IMR-90 (cell line): ENCODE results near the gene TLR6. TPM values are rescaled to one million over a fixed set of nuclear protein-coding genes. Genes with fewer than 3 reads are reported as not detected.

Source experiments
- ATAC-seq: fragments of 200-7000 bp; cut with Tn5 transposase; 2 replicates; pipeline ENCODE4 v1.9.1; 2020; ENCODE audit warnings: low read depth, mild to moderate bottlenecking, moderate library complexity
- BruUV-seq: library from RNA; stranded (reverse); fragments of 400-500 nt; replicated peaks from 2 replicates; lab custom pipeline; 2021; lab: Mats Ljungman, UMichigan
- CTCF ChIA-PET: fragments of 300-600 bp; formaldehyde crosslinking; extraction: SDS; loops from one replicate; lab custom pipeline; 2021; ENCODE audit warnings: antibody characterized with exemption; lab: Yijun Ruan, JAX
- POLR2A ChIA-PET: fragments of 300-600 bp; sonication (Branson Sonifier 250); formaldehyde crosslinking; loops from one replicate; lab custom pipeline; 2022; ENCODE audit warnings: antibody characterized with exemption; ENCODE audit not compliant: unreplicated experiment; lab: Charles Lee
- DNase-seq: peaks from one replicate; pipeline ENCODE4 v3.0.0; 2013
- H2AFZ ChIP-seq: replicated peaks from 2 replicates; pipeline ENCODE3; 2013; ENCODE audit warnings: low read length, mild to moderate bottlenecking; ENCODE audit not compliant: poor library complexity
- H2AK5ac ChIP-seq: 2 replicates; pipeline ENCODE4 v1.6.1; 2013; ENCODE audit warnings: low read depth, low read length, inconsistent platforms
- H2AK9ac ChIP-seq: replicated peaks from 2 replicates; pipeline ENCODE3; 2013; ENCODE audit warnings: mild to moderate bottlenecking, low read depth, low read length, moderate library complexity; ENCODE audit not compliant: poor library complexity
- H2BK120ac ChIP-seq: 2 replicates; pipeline ENCODE4 v1.6.1; 2013; ENCODE audit warnings: low read depth, low read length, inconsistent platforms
- H2BK15ac ChIP-seq: 3 replicates; pipeline ENCODE4 v1.6.1; 2013; ENCODE audit warnings: low read depth, low read length, inconsistent platforms
- H2BK20ac ChIP-seq: 2 replicates; pipeline ENCODE4 v1.6.1; 2013; ENCODE audit warnings: low read depth, mild to moderate bottlenecking, inconsistent platforms, low read length, moderate library complexity
- H2BK5ac ChIP-seq: 2 replicates; pipeline ENCODE4 v1.6.1; 2013; ENCODE audit warnings: mild to moderate bottlenecking, low read depth, low read length, inconsistent platforms; ENCODE audit not compliant: poor library complexity, severe bottlenecking
- H3K14ac ChIP-seq: replicated peaks from 2 replicates; pipeline ENCODE4 v1.6.1; 2013; ENCODE audit warnings: low read depth, low read length, inconsistent platforms
- H3K18ac ChIP-seq: 2 replicates; pipeline ENCODE4 v1.6.1; 2013; ENCODE audit warnings: low read depth, low read length, control low read depth
- H3K23ac ChIP-seq: 2 replicates; pipeline ENCODE4 v1.6.1; 2013; ENCODE audit warnings: low read depth, low read length, inconsistent platforms
- H3K27ac ChIP-seq: 2 replicates; pipeline ENCODE4 v1.5.1; 2013; ENCODE audit warnings: mild to moderate bottlenecking, control low read depth, low read length; ENCODE audit not compliant: insufficient read depth
- H3K27me3 ChIP-seq: 2 replicates; pipeline ENCODE4 v1.6.1; 2013; ENCODE audit warnings: low read length; ENCODE audit not compliant: control insufficient read depth, insufficient read depth
- H3K36me3 ChIP-seq: 2 replicates; pipeline ENCODE4 v1.6.1; 2013; ENCODE audit warnings: low read length, mixed read lengths; ENCODE audit not compliant: control insufficient read depth, insufficient read depth
- H3K4ac ChIP-seq: 2 replicates; pipeline ENCODE4 v1.6.1; 2013; ENCODE audit warnings: low read depth, low read length, inconsistent platforms
- H3K4me1 ChIP-seq: 2 replicates; pipeline ENCODE4 v1.6.1; 2013; ENCODE audit warnings: low read length, mixed read lengths; ENCODE audit not compliant: control insufficient read depth, insufficient read depth
- H3K4me2 ChIP-seq: 2 replicates; pipeline ENCODE4 v1.6.1; 2013; ENCODE audit warnings: low read depth, mild to moderate bottlenecking, control low read depth, low read length, moderate library complexity
- H3K4me3 ChIP-seq: 2 replicates; pipeline ENCODE4 v1.5.1; 2013; ENCODE audit warnings: low read depth, mild to moderate bottlenecking, control low read depth, low read length, moderate library complexity; ENCODE audit not compliant: insufficient read depth
- H3K56ac ChIP-seq: 2 replicates; pipeline ENCODE4 v1.6.1; 2013; ENCODE audit warnings: low read length, inconsistent platforms; ENCODE audit not compliant: insufficient read depth; ENCODE audit errors: extremely low read depth
- H3K79me1 ChIP-seq, 2 experiments: 2 replicates each; pipeline ENCODE4 v1.6.1; 2013; ENCODE audit warnings: low read length in 2 of 2, inconsistent platforms in 1 of 2, low read depth in 1 of 2
- H3K9ac ChIP-seq: 2 replicates; pipeline ENCODE4 v1.6.1; 2013; ENCODE audit warnings: low read depth, low read length, control low read depth
- H3K9me1 ChIP-seq: 2 replicates; pipeline ENCODE4 v1.6.1; 2013; ENCODE audit warnings: low read length, inconsistent platforms; ENCODE audit not compliant: insufficient read depth
- H3K9me3 ChIP-seq: 2 replicates; pipeline ENCODE4 v1.6.1; 2013; ENCODE audit warnings: low read length; ENCODE audit not compliant: control insufficient read depth, insufficient read depth
- H4K20me1 ChIP-seq: 2 replicates; pipeline ENCODE4 v1.6.1; 2013; ENCODE audit warnings: low read length, inconsistent platforms; ENCODE audit not compliant: insufficient read depth
- H4K5ac ChIP-seq: 2 replicates; pipeline ENCODE4 v1.6.1; 2013; ENCODE audit warnings: mild to moderate bottlenecking, low read depth, low read length, control low read depth
- H4K8ac ChIP-seq, 2 experiments: 2 replicates each; pipeline ENCODE4 v1.6.1; 2013; ENCODE audit warnings: low read depth in 2 of 2, low read length in 2 of 2, control low read depth in 1 of 2, inconsistent platforms in 1 of 2
- H4K91ac ChIP-seq: 2 replicates; pipeline ENCODE4 v1.6.1; 2013; ENCODE audit warnings: low read depth, low read length, inconsistent platforms; ENCODE audit not compliant: insufficient read depth
- CEBPB ChIP-seq: IDR thresholded peaks from 2 replicates; pipeline ENCODE4 v1.6.1; 2012; ENCODE audit warnings: low read depth, low read length, improper control_type of control experiment
- CTCF ChIP-seq: conservative IDR thresholded peaks from 2 replicates; pipeline ENCODE4 v1.5.1; 2012; ENCODE audit warnings: mild to moderate bottlenecking, low read depth, low read length, improper control_type of control experiment
- MAFK ChIP-seq: IDR thresholded peaks from 2 replicates; pipeline ENCODE4 v1.6.1; 2012; ENCODE audit warnings: low read depth, low read length, improper control_type of control experiment
- MAZ ChIP-seq: IDR thresholded peaks from 2 replicates; pipeline ENCODE4 v1.6.1; 2012; ENCODE audit warnings: low read depth, mild to moderate bottlenecking, low read length, improper control_type of control experiment, moderate library complexity, borderline replicate concordance
- RAD21 ChIP-seq: IDR thresholded peaks from 2 replicates; pipeline ENCODE4 v1.6.1; 2012; ENCODE audit warnings: low read length, improper control_type of control experiment
- RCOR1 ChIP-seq: IDR thresholded peaks from 2 replicates; pipeline ENCODE4 v1.6.1; 2012; ENCODE audit warnings: mild to moderate bottlenecking, low read length, improper control_type of control experiment; ENCODE audit not compliant: insufficient replicate concordance
- RFX5 ChIP-seq: IDR thresholded peaks from 2 replicates; pipeline ENCODE4 v1.8.0; 2012; ENCODE audit warnings: low read depth, mild to moderate bottlenecking, low read length, moderate library complexity
- SMC3 ChIP-seq: fragments of 150-350 bp; IDR thresholded peaks from 2 replicates; pipeline ENCODE4 v1.6.1; 2016; ENCODE audit warnings: low read depth, mild to moderate bottlenecking, antibody characterized with exemption, low read length, moderate library complexity
- WGBS, 2 experiments: methylation state at CpG; one replicate each; pipeline versions ENCODE4 v1.1.5 to v1.1.7; 2013; ENCODE audit warnings: missing lambda C conversion rate in 2 of 2; ENCODE audit not compliant: insufficient read length in 1 of 2; ENCODE audit errors: extremely low coverage in 2 of 2; 5-methylcytosine and 5-hydroxymethylcytosine counted together
- dilution Hi-C: fragments of 300-500 bp; cut with HindIII; formaldehyde crosslinking; loops from one replicate; pipeline ENCODE4 v1.14.3; 2018; ENCODE audit warnings: low sequenced_read_pairs; ENCODE audit not compliant: unreplicated experiment
- in situ Hi-C: fragments of 300-500 bp; cut with MboI; formaldehyde crosslinking; loops from 3 replicates; pipeline ENCODE4 v1.14.3; 2019; ENCODE audit warnings: low sequenced_read_pairs, inconsistent platforms, mixed read lengths
- intact Hi-C: fragments of 100-400 bp; cut with micrococcal nuclease; formaldehyde crosslinking; loops from 2 replicates; pipeline ENCODE4 v1.10.0; 2022
- polyA plus RNA-seq, 3 experiments: library from polyadenylated mRNA; depleted of rRNA; stranded (reverse); fragments of >200 nt; gene quantifications; 2 replicates each; pipeline ENCODE4 v1.2.3, GENCODE V29; 2012; ENCODE audit warnings: low replicate concordance in 1 of 3
- total RNA-seq: library from RNA; depleted of rRNA; stranded (reverse); fragments of >200 nt; gene quantifications from 2 replicates; pipeline ENCODE4 v1.2.3, GENCODE V29; 2012
- TF ChIP-seq, protein P1 (sequence below): fragments of 150-350 bp; IDR thresholded peaks from 2 replicates; pipeline ENCODE4 v1.6.1; 2016; ENCODE audit warnings: low read depth, mild to moderate bottlenecking, low read length, moderate library complexity, borderline replicate concordance

Gene TLR6
- total and polyA plus RNA-seq, 2 of the 4 experiments (the other 2 are of a cell fraction): 1.4 to 3.9 TPM

- ATAC-seq (peak; percentile 87), DNase-seq (peak; percentile 64)
- no peak within 1 kb of the TSS for H2AK9ac ChIP-seq
- no peak within 1 kb of the TSS for H3K9ac ChIP-seq
- no peak within 1 kb of the TSS for H3K4me3 ChIP-seq
- H4K5ac ChIP-seq: no peak within 1 kb of the TSS
- H2AK5ac ChIP-seq: no peak within 1 kb of the TSS
- TF ChIP-seq RCOR1 (no peak), MAFK (no peak), SMC3 (peak; percentile 18; the same call in 1 of the 2 replicates), RAD21 (peak; percentile 39), RFX5 (no peak), MAZ (no peak), CTCF (peak; percentile 58), CEBPB (no peak)
- TF ChIP-seq, protein P1, sequence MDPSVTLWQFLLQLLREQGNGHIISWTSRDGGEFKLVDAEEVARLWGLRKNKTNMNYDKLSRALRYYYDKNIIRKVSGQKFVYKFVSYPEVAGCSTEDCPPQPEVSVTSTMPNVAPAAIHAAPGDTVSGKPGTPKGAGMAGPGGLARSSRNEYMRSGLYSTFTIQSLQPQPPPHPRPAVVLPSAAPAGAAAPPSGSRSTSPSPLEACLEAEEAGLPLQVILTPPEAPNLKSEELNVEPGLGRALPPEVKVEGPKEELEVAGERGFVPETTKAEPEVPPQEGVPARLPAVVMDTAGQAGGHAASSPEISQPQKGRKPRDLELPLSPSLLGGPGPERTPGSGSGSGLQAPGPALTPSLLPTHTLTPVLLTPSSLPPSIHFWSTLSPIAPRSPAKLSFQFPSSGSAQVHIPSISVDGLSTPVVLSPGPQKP: no peak
- H3K36me3 ChIP-seq: no peaks in the 10 kb centered on the region
- H2BK5ac ChIP-seq: no peak within 1 kb of the TSS
- no TSS peak for BruUV-seq
- H4K8ac ChIP-seq: 0 out of 4 replicates have a peak within 1 kb of the TSS, but pooled peaks of 1 of the 2 experiments have one; percentile 36
- intact Hi-C loops (loop anchor here (5.0 kb wide), 1 partner anchor 37 kb away; no protein-coding TSS in a partner anchor), dilution Hi-C loops (no loop called here), in situ Hi-C loops (no loop called here)
- H3K9me1 ChIP-seq: no peaks in the 10 kb centered on the region
- H4K91ac ChIP-seq: no peak within 1 kb of the TSS
- H2AFZ ChIP-seq: no peak within 1 kb of the TSS
- H2BK20ac ChIP-seq: no peak within 1 kb of the TSS
- no CpG with 5 or more reads among the region's 7 CpGs for WGBS, 2 experiments
- no peaks in the 10 kb centered on the region for H3K4me1 ChIP-seq
- H3K9me3 ChIP-seq: no peaks in the 10 kb centered on the region
- POLR2A ChIA-PET: no interaction called here
- CTCF ChIA-PET: interaction anchor here (0.7 to 1.4 kb wide), 4 partner anchors 10 to 51 kb away, joined by 3 to 5 read pairs (median 3); no protein-coding TSS in a partner anchor
- no peaks in the 10 kb centered on the region; the same call in 1 of the 2 replicates for H3K27me3 ChIP-seq
- no peak within 1 kb of the TSS for H2BK15ac ChIP-seq
- H3K4ac ChIP-seq: no peak within 1 kb of the TSS
- no peak within 1 kb of the TSS for H3K4me2 ChIP-seq
- no peaks in the 10 kb centered on the region for H4K20me1 ChIP-seq
- no peak within 1 kb of the TSS; the same call in 1 of the 2 replicates for H3K14ac ChIP-seq
- no peak within 1 kb of the TSS for H3K27ac ChIP-seq
- no peak within 1 kb of the TSS for H2BK120ac ChIP-seq
- H3K18ac ChIP-seq: peak within 1 kb of the TSS; percentile 59; the same call in 1 of the 2 replicates
- H3K56ac ChIP-seq: no peak within 1 kb of the TSS
- no peak within 1 kb of the TSS for H3K23ac ChIP-seq
- no peaks in the 10 kb centered on the region for H3K79me1 ChIP-seq
Observed at GRCh38 chr4:38804654-38805295, 51.8 kb downstream of the TLR6 start, which contains the start of gene TLR1. Gene TLR1, minus strand, starts transcription at chr4:38804791. Its CDS starts 5,960 bp downstream, at chr4:38798831.
